HG03175 (cell line): Measurements from ENCODE around the gene PLXNB3.
"Not testable (repeated sequence)": the region's sequence is repeated elsewhere in the genome, so short reads cannot be mapped to it uniquely, and the experiment has no call there.

Source experiments
- ATAC-seq: cut with Tn5 transposase; IDR thresholded peaks from one replicate; pipeline ENCODE4 v1.9.1; 2021; ENCODE audit warnings: mild to moderate bottlenecking, moderate library complexity; ENCODE audit not compliant: unreplicated experiment

The PLXNB3 gene

GRCh38 chrX:153763989-153764755, at the start of gene PLXNB3:
TSS of gene PLXNB3 (plus strand) at chrX:153764249. CDS start at chrX:153765536, 1,287 bp downstream.
- no peak for ATAC-seq

DNA sequence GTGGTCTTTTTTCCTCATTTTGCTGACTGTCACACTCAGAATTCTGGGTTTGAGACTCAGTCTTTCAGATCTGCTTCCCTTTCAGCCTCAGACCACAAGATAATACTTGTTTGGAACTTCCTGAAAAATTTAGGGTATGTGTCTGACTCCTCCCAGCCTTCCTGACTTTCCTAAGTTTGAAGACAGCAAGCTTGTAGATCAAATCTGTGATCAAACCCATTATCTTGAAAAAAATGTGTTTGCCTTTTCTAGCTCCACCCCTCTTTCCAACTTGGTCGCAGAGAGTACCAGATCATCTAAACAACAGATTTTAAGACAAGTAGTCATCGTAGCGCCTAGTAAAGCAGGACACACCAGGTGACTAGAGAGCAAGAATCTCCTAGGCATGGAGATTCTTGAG, 49.8 kb upstream of the PLXNB3 start:
- ATAC-seq: no peak

DNA sequence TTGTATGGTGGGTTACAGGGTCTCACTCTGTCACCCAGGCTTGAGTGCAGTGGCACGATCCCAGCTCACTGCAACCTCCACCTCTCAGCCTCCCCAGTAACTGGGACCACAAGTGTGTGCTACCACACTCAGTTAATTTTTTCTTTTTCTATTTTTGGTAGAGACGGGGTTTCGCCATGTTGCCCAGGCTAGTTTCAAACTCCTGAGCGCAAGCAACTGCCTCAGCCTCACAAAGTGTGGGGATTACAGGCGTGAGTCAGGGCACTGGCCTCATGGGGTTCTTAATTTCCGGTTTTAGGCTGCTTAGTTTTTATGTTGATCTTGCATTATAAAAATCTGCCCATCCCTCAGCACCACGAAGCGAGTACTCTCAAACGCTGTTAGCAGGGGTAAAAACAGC, 46.6 kb upstream of the PLXNB3 start:
- ATAC-seq: no peak

GRCh38 chrX:153719238-153719637, 44.8 kb upstream of the PLXNB3 start:
- no peak for ATAC-seq

DNA sequence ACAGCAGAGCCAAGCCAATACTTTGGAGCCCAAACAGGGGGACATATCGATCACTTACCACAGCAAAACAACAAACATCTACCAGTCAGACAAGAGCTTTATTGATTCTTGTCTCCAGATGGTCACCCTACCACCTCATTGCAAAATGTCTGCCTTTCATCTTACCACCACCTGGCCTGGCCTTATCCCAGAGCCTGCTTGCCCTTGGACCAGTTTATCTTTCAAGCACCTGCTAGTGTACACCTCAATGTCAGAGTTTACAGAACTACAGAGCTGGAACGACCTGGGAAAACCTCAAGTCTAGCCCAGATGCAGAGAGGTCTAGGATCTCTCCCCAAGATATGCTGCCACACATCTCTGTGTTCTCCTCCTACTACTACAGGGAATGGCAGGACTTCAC, 44.3 kb upstream of the PLXNB3 start:
- no peak for ATAC-seq

DNA sequence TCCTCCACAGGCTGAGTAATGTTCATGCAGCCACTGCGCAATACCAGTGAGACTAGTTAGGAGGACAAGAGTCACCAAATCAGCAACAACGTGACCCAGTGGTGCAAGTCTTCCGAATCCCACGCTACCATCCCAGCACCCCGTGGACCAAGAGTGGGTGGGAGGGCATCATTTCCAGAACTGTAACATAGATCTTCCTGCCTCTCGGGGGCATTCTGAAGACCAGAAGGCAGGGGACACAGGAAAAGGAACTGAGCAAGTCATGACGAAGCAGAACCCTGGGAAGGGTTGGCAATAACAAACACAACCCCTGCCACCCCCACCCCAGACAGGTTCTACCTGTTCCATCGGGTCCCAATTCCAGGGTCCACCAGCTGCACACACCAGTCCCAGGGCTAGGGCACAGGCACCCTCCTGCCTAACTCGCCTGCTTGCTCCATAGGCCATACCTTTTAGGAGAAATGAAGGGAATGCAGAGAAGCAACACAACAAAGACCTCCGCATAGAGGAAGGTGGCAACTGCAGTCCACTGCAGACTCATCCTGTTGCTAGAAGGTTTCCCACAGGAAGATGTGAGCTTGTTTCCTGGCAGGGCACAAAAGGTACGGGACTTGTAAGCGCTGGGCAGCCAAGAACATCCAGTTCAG, 41.2 kb upstream of the PLXNB3 start:
- no peak for ATAC-seq

GRCh38 chrX:153723351-153724251, 40.4 kb upstream of the PLXNB3 start:
- peak; percentile 32 for ATAC-seq

DNA sequence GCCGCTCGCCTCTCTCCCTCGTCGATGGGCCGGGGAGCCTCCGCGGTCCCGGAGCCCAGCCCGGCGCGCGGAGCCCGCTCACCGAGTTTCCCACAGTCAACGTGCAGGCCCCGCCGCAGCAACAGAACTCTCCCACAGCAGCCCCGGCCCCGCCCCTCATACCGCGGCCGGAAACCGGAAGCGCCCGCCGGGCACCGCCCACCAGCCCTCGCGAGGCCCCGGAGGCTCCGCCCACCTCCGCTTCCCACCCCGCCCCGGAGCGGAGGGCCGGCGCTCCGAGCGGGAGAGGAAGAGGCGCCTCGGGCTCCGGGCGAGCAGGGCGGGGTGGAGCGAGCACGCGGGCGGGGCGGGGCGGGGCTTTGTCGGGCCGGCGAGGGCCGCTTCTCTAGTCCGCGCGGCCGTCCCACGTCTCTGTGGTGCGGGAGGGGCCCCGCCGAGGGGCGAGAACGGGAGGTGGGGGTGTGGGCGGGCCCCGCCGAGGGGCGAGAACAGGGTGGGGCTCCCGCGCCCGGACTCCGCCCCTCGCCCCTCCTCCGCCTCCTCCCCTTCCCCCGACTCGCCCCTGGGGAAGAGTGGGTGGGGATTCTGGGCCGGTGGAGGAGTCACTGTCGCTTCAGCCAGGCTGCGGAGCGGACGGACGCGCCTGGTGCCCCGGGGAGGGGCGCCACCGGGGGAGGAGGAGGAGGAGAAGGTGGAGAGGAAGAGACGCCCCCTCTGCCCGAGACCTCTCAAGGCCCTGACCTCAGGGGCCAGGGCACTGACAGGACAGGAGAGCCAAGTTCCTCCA, 39.6 kb upstream of the PLXNB3 start, which contains the start of the genes ABCD1 and BCAP31:
Gene ABCD1 (plus strand): TSS at position 605 of the 787 bp plus-strand sequence. CDS start 411 bp downstream, outside the sequence.
Gene BCAP31 (minus strand): TSS at position 136 of the 787 bp plus-strand sequence. CDS start 1,143 bp downstream, outside the sequence.
- peak; percentile 57 for ATAC-seq

- peak; percentile 11 for ATAC-seq
These were observed 38.8 kb upstream of the PLXNB3 start for GRCh38 chrX:153725039-153725831.

- no peak for ATAC-seq
These were observed 38.2 kb upstream of the PLXNB3 start for GRCh38 chrX:153725832-153726285.

DNA sequence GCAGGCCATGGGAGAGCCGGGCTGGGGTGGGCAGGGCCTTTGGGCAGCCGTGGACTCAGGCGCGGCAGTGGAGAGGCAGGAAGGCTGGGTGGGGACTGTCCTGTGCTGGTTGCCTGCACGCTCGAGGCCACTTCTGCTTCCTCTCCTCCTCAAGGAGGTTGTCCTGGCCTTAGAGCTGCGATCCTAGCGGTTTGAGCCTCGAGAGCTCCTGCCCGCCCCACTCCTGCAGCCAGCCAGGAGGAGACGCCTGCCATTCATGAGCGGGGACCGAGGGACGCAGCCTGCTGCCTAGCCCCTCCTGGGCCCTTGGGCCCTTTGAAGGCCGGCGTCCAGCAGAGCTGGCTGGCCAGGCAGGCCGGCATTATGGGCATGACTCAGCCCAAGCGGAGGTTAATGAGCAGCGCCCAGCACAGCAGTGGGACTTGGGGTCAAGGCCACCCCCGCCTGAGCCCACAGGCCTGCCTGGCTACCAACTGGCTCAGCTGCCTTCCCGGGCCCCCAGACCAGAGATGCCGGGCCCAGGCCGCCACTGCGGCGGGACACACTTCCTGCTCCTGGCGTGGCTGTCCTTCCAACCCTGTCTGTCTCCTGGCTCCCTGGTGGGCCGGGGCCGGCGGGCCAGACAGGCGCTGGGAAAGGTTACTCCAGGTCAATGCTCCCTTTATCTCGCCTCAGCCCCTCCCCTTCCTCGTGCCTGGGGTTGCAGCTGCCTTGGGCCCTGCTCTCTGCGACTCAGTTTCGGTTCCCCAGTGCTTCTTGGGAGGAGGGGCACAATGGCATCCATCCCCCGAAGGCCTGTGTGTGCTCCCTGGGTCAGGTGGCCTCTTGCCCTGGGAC, 37.5 kb upstream of the PLXNB3 start:
- ATAC-seq: peak; percentile 56

DNA sequence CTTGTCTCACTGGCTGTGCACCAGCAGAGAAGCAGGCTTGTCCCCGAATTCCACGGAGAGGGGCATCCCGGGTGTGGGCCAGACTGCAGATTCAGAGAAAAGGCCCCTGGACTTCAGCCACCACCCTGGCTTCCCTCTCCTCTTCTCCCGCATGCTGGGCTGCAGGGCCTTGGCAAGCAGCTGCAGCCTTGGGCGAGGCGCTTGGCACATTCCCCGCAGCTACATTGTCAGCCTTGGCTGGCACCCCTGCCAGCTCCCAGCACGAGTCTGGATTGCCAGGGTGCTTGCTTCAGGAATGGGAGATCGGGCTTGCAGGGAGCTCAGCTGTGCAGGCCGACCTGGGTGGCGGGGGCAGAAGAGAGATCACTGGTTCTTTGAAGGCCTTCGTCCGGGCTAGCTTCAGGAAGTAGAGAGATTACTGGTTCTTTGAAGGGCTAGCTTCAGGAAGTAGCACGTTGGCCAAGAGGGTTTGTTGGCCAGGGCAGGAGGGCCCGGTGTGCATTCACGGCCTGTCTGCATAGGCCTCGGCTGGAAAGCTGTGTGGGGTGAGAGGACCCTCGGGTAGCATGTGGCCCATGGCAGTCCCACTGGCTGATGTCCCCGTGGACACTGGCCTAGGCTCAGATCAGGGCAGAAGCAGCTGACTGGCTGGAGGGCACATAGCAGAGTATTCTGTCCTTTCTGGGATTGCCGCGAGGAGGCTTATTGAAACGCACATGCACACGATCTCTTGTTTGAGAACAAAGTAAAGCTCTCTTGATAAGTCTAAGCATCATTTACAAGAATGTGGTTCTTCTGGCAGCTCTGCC, 36.7 kb upstream of the PLXNB3 start:
- ATAC-seq: no peak

DNA sequence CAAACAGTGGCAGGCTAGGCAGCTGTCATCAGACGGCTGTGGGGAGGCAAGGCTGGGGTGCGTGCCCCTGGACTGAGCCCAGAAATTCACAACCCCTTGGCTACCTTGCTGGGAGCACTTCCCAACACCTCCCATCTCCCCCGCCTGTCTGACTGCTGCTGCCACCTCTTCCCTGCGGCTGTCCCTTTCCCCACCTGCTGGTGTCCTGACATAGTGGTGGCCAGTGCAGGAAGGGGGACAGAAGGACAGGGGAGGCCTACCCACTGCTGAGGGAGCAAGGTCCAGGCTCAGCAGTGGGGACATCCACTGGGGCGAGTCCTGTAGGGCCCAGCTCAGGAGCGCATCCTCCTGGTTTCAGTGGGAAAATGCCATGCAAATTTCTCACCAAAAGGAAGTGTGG, 36.0 kb upstream of the PLXNB3 start:
- ATAC-seq: no peak

DNA sequence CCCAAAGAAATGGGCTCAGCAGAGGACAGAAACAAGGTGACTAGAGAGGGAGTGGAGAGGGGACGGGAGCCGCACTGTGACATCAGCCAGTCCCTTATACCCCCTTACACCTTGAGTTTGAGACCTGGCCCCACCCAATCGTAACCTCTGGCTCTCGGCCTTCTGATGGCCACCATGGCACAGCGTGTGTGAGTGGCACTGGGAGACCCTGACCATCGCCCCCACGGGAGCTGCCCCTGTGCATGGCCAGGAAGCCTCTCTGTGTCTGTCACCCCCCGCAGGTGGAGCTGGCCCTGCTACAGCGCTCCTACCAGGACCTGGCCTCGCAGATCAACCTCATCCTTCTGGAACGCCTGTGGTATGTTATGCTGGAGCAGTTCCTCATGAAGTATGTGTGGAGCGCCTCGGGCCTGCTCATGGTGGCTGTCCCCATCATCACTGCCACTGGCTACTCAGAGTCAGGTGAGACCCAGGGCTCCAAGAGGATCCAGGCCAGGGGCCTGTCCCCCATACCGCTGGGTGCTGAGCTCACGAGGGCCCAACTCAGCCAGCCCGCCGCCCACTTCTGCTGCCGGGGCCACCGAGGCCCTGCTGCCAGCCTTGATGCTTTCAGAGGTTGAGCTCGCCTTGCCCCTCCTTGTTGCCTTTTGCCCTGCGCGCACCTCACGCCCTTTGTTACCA, 35.0 kb upstream of the PLXNB3 start:
- ATAC-seq: no peak

DNA sequence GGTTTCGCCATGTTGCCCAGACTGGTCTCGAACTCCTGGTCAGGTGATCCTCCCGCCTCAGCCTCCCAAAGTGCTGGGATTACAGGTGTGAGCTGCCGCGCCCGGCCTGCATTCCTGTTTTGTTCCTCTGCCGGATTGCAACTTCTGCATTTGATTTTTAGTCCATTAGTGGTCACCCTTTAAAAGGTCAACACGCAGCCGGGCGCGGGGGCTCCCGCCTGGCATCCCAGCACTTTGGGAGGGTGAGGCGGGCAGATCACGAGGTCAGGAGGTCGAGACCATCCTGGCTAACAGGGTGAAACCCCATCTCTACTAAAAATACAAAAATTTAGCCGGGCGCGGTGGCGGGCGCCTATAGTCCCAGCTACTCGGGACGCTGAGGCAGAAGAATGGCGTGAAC, 33.9 kb upstream of the PLXNB3 start:
- ATAC-seq: not testable (repeated sequence)

DNA sequence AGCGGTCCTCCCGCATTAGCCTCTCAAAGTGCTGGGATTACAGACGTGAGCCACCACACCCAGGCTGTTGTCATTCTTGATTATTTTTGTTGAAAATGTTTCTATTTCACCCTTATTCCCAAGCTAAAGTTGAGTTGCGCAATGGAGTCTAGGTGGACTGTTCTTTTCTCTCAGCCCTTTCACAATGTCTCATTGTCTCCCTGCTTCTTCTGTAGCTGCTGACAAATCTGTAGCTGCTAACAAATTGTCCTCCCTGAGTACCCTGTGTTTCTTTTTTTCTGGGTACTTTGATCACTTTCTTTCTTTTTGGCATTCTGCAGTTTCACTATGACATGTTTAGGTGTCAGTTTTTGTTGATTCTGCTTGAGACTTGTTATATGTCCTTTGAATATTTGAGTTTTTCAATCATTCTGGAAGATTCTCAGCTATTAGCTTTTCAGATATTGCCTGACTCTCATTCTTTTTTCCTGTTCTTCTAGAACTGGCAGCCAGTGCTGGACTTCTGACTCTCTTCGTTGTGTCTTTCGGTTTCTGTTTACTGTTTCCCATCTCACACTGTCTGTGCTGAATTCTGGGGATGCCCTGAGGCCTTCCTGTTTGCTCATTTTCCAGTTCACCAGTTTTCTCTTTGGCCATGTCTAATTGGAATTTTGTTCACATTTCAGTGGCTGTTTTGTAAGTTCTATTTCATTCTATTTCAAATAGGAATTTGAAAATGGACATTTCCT, 32.8 kb upstream of the PLXNB3 start:
- no peak for ATAC-seq

- ATAC-seq: no peak
These were observed 32.2 kb upstream of the PLXNB3 start for GRCh38 chrX:153731845-153732215.
